Astrocyte of the spinal cord (primary cell): Measurements from ENCODE around the gene CD3D.

ENCODE experiments used
- DNase-seq: peaks from one replicate; pipeline ENCODE4 v3.0.0; 2011; ENCODE audit warnings: low read depth, low spot score
- H3K4me3 ChIP-seq: 2 replicates; pipeline ENCODE4 v1.5.1; 2011; ENCODE audit warnings: low read depth, mild to moderate bottlenecking, low read length, moderate library complexity
- CTCF ChIP-seq: IDR thresholded peaks from 2 replicates; pipeline ENCODE4 v1.5.1; 2012; ENCODE audit warnings: low read depth, mild to moderate bottlenecking, low read length, inconsistent platforms
- in situ Hi-C: cut with HindIII; loops from 2 replicates; pipeline ENCODE4 v1.10.0; 2017; ENCODE audit warnings: low sequenced_read_pairs

The CD3D gene

GRCh38 chr11:118318581-118319336 is 23.7 kb downstream of the CD3D start:
- no peak overlapping the region for H3K4me3 ChIP-seq
- DNase-seq: no peak
- TF ChIP-seq CTCF: no peak
- in situ Hi-C loops: no loop called here

GRCh38 chr11:118318124-118318523 is 24.4 kb downstream of the CD3D start:
- no peak for TF ChIP-seq CTCF
- in situ Hi-C loops: no loop called here
- H3K4me3 ChIP-seq: no peak overlapping the region
- DNase-seq: no peak

- no peak for TF ChIP-seq CTCF
- in situ Hi-C loops: no loop called here
- H3K4me3 ChIP-seq: no peak overlapping the region
- no peak for DNase-seq
These were observed 27.5 kb downstream of the CD3D start for GRCh38 chr11:118314988-118315411.

GRCh38 chr11:118313242-118313641 is 29.3 kb downstream of the CD3D start:
- TF ChIP-seq CTCF: no peak
- in situ Hi-C loops: no loop called here
- no peak overlapping the region for H3K4me3 ChIP-seq
- DNase-seq: no peak

- in situ Hi-C loops: no loop called here
- TF ChIP-seq CTCF: no peak
- DNase-seq: no peak
- H3K4me3 ChIP-seq: no peak overlapping the region
These were observed 30.2 kb downstream of the CD3D start for GRCh38 chr11:118312328-118312727.

- no peak overlapping the region for H3K4me3 ChIP-seq
- DNase-seq: no peak
- no peak for TF ChIP-seq CTCF
- in situ Hi-C loops: no loop called here
These were observed 31.0 kb downstream of the CD3D start for GRCh38 chr11:118311518-118311917.
